Kidney tubule cell (primary cell): Measurements from ENCODE around the gene TBX10.
"Not testable (repeated sequence)": the region's sequence is repeated elsewhere in the genome, so short reads cannot be mapped to it uniquely, and the experiment has no call there.

ENCODE experiments used
- DNase-seq: peaks from one replicate; pipeline ENCODE4 v3.0.0-alpha.2; 2018; ENCODE audit warnings: low spot score

Gene TBX10

DNA sequence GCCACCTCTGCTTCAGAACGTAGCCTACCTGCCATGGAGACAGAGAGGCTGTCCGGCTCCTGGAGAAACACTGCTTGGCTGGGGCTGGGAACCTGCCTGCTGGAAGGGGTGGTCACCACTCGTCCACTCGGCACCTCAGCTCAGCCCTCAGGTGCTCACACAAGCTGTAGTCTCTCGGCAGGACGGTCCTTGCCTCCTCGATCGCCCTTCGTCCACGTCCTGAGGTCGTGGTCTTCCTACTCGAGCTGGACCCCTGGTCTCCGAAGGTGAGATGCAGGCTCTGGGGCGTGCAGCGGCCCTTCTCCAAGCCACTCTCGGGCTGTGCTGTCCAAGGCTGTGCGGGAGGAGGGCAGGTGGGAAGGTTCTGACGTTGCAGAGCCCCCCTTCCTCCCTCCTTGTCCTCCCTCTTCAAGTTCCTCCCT is at the start of gene TBX10:
Gene TBX10, minus strand, starts transcription at position 326 of the 422 bp plus-strand sequence. Its CDS starts 291 bp downstream, at position 35.
- DNase-seq, result no peak

DNA sequence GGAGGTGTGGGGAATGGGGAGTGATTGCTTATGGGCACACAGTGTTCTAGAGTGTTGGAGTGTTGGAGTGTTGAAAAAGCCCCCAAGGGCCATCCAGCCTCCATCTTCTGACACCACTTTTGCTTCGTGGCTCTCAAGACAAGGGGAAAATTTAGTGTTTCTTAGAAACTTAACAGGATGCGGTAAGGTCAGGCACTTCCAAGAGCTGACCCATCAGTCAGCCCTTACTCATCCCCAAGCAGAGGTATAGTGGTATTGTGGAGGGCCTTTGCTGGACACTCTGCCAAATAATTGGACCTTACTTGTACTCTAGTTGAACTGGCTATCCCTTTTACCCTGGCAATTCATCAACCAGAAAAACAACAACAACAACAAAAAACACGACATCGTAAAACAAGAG is 49.6 kb upstream of the TBX10 start:
- no peak for DNase-seq

DNA sequence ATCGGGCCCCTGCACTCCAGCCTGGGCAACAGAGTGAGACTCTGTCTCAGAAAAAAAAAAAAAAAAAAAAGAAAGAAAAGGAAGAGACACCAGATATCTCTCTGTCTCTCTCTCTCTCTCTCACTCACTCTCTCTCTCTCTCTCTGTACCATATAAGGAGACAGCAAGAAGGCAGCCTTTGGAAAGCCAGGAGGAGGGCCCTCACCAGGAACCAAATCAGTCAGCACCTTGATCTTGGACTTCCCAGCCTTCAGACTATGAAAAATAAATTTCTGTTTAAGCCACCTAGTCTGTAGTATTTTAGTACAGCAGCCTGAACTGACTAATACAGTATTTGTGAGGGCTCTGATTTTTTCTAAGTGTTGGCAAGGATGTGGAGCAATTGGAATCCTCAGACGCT is 48.4 kb upstream of the TBX10 start:
- no peak for DNase-seq

DNA sequence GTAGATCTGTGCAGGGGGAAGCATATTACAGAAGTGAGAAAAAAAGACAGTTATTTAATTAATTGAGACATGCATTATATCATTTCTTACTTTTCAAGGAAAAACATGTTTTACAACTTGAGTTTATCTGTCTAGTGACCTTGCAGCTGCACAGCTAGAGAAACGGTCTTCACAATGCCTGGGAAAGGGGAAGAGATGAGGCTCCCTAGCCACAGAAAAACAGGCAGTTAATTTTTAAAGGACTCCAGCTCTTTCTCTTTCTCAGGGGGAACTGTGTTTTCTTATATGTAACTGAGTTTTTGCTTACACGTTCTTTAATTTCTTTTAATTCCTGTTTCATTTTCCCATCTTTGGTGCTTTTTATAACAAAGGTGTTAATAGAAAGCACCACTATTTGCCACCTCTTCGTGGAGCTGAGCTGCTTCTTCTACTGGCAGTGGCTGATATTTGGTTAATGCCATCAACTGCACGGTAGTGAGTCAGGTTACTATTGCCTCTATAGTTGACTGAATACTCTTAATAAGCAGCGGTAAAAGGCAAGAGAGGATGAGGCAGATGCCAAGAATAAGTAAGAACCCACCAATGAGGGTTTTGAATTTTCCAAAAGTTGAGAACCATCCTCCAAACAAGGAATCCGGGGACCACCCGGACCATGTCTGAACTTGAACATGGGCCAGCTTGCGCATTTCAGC is 46.2 kb upstream of the TBX10 start:
- not testable (repeated sequence) for DNase-seq

DNA sequence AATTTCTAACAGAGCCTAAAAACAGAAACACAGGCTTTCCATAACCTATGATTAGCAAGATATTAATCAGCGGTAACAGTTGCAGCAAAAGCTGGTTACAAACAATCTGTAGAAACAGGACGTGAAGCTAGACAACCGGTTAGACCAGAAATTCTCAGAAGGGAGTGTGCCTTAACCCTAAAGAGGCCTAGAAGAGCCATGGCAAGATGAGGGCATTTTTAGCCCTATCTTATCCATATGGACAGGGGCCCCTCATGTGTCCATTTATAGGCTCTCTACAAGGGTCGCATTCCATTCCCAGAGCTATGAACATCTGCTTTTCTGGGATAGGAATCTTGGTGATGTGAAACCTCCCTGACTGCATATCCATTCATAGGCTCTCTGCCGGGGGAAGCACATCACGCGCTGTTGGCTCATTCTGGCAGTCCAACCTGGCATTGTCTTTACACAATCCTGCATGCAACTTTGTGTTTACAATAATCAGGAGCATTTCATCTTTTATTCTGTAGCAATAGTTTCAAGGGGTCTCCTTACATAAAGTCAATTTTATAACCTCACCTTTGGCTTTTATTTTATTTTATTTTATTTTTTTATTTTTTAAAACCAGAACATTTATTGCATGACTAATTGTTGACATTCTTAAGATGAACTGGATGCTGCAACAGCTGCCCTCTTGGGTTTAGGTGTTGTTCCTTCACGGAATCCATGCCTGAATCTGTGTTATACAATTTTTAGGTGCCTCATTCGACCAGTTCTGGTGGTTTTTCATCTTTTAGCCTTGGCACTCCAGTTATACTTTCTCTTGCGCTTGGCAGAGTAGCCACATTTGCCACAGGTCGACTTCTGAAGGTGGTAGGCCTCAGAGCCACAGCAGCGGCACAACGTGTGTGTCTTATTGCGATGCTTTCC is 42.8 kb upstream of the TBX10 start:
- not testable (repeated sequence) for DNase-seq

DNA sequence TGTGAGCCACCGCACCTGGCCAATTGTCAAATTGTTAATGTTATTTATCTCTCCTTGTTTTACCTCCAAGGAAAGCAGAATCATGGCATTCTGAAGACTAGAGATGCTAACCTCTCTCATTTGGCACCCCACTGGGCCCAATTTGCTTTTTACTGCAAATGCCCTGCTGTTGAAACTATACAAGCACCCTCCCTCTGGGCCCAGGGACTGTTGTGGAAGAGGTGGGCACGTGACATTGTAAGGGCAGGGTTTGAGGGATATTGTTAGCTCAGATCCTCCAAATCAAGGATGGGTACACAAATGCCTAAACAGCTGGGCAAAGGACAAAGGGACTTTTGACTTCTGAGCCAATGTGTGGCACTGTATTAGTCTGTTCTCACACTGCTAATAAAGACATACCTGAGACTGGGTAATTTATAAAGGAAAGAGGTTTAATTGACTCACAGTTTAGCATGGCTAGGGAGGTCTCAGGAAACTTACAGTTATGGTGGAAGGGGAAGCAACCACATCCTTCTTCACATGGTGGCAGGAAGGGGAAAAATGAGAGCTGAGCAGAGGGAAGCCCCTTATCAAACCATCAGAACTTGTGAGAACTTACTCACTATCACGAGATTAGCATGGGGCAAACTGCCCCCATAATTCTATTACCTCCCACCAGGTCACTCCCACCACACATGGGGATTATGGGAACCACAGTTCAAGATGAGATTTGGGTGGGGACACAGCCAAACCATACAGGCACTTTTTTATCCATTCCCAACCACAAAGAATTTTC is 41.3 kb upstream of the TBX10 start:
- no peak for DNase-seq

DNA sequence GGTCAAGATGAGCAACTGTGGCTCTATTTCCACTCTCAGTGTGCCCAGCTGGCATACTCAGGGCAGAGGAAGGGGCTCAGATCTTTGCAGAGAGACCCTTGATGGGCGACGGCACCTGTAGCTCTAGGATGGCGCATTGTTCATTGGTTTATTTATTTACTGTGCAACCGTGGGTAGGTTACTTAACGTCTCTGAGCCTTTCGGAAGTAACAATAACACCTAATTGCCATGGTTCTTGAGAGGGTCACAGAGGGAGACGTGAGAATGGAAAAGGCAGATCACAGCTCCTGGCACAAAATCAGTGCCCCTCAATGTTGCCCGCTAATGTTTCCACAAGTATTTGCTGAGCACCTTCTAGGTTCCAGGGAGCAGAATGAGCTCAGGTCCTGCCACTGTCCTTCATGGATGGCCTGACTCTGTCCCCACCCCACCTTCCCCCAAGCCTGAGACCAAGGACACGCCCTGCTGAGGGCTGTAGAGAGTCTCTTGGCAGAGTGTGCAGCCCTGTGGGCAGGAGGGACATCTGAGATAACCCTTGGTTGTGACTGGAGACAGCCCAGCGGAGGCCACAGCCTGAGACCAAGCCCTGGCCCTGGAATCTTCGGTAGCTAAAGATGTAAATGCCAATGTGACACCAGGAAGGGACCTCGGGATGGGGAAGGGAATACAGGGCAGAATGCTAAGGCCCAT is 35.6 kb upstream of the TBX10 start:
- DNase-seq, result no peak

DNA sequence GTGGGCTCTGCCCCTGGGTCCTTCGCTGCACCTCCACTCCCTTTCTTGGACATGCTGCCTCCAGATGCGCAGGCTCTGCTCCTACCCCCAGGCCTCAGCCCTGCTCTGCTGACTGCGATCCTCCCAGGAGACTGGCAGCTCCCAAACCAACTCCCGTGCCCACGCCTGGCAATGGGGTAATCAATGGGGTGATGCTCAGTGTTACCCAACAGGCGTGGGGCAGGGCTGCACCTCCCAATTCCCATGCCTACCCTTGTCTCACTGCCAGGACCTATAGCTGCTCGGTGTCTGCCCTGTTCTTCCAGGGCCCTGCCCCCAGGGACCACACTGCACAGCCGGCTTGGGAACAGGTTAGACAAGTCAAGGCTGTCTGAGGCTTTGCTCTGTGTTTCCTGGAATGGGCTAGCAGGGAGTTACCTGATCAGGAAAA is 34.9 kb upstream of the TBX10 start, which contains the start of gene ALDH3B2:
Gene ALDH3B2, minus strand, starts transcription at position 182 of the 430 bp plus-strand sequence. CDS start 7,688 bp downstream, outside the sequence.
- peak; percentile 24 for DNase-seq

DNA sequence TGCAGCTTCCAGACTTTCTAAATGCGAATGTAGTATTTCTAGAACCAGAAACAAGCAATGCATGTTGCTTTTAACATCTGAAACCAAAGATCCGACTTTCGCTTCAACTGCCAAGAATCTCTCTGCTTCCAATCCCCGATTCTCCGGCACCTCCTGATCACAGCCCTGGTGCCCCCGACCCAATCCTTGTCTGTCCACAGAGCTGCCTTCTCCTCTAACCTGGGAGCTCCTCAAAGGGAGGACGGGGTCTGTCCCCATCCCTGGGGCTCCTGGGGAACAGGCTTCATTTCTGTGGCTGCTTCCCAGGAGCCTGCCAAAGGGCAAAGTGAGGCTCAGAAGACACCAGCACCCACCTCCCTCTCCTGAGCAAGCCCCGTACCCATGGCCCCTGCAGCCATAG is 34.3 kb upstream of the TBX10 start:
- no peak for DNase-seq

DNA sequence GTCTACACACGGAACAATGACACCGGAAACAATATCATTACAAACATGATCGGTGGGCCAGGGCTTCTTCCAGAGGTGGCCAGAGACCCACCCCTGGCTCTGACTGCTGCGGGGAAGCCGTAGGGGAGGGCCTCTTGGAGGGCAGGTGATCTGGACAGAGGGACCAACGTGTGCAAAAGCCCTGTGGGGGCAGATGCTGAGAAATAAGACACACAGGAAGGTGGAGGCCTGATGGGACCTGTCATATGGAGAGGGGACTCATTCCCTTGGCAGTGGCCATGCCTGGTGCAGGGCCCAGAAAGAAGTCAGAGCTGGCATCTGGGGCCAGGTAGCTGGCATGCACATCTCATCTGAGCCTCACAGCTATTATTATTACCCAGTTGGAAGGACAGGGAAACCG is 33.8 kb upstream of the TBX10 start:
- DNase-seq, result no peak

DNA sequence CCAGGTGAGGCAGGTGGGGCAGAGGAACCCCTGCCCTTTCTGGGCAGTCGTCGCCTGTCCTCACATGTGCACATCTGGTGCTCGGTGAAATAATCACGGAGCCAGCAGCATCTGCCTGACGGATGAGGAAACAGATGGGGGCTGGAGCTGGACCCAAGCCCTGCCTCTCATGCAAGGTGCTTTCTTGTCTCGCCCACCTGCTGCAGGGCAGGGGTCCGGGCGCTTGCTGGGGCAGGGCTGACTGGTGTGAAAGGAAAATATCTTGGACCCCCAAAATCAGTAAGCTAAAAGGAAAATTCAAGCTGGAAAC is 31.6 kb upstream of the TBX10 start:
- no peak for DNase-seq

DNA sequence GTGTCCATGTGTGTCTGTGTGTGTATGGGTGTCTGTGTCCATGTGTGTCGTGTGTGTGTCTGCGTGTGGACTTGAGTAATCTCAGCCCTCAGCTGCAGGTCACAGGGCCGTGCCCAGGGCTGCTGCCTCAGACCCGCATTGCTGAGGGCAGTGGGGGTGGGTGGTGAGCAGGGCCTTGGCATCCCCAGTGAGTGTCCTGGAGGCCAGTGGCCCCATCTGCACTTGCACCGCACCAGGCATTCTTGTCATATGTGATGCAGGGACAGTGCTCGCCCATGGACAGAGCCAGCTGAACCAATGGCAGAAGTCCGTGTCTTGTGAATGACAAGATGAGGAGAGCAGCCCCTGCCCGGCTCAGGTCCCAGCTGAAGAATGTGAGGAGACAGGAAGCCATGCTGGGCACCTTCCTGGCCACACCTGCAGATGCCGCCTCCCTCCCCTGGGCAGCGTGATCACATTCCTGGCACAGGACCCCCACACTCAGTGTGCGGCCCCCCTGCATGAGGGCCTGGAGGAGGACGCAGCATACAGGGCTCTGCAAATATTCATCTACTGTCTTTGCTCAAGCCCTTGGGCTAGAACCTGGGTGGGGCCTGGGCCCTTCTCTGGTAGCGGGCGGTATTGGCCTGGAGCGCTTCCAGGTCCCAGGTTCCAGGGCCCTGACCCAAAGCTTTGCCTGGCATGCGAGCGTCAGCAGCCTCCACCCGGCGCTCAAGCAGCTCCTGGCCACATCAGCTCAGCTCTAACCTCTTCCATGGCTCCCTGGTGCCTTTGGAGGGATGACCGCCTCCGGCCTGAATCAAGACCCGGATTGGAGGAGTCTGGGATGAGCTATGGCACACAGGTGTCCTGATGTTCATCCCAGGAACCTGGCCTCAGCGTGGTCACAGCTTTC is 31.0 kb upstream of the TBX10 start:
- no peak for DNase-seq

DNA sequence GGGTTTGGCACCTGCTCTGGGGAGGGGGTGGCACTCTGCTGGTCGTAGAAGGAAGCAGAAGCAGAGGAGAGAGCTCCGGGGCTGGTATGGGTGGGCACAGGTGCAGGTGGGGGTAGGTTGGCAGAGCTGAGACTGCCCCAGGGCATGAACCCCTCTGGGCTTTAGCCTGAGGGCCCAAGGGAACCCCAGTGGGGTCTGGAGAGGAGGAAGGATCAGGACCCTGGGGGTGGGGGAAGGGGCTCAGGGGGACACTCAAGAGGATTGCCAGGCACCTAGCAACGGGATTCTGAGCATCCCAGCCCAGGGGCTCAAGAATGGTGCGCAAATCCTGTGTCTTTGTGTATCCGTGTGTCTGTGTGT is 28.6 kb upstream of the TBX10 start:
- DNase-seq, result no peak

DNA sequence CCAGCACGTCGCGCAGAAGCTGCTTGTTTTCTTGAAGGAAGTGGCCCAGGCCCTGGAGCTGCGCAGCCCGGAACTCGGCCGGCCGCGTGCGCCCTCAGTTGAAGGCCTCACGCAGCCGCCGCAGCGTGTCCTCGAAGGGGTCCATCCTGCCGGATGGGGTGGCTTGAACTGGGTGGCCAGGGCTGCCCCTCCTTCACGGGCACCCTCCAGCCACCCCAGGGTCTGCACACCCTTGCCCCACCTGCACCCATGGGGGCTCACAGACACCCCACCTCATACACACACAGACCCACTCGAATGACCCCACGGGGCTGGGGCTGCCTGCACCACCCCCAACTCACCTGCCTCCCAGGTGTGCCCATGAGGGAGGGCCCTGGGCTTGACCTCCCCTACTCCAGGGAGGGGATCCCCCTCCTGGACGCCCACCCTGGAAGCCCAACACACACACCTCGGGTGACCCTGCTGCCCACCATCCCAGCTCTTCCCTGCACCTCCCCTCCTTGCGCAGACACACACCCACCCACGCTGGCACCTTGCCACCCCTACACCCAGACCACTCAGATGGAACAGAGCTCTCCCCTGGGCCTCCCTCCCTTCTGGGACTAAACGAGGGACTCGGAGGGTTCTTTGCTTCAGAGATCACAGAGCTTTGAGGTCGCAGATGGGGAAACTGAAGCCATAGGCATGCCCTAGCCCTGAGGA is 28.1 kb upstream of the TBX10 start:
- no peak for DNase-seq

DNA sequence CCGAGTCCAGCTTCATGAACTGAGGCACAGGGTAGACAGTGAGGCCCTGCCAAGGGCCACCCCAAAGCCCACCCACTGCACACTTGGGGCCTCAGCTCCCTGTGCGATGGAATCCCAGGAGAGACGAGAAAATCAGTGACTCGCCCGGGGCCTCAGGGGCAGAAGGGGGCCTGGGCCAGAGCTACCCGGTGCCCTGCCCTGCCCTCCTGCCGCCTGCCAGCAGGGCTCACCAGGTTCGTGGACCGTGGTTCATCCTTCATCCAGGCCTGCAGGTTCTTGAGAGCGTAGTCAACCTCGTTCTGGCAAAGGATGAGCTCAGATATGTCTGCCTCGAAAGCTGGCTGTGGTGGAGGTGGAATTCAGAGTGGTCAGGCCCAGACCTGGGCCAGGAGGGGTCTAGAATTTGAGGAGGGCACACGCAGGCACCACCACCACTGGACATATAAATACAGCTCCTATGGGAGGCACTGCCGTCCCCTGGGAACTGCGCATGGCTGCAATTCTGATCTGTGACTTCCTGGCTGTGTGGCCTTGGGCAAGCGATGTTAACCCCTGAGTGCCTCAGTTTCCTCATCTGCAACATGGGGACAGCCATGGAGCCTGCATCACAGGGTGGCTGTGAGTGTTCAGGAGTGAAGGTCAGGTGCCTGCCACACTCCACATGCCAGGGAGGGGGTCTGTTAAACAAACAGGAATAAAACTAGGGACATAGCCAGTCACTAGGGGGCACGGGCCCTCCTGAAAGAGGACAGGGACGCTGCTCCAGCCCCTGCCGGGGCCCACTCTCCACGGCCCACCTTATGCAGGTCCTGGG is 27.3 kb upstream of the TBX10 start:
- no peak for DNase-seq

DNA sequence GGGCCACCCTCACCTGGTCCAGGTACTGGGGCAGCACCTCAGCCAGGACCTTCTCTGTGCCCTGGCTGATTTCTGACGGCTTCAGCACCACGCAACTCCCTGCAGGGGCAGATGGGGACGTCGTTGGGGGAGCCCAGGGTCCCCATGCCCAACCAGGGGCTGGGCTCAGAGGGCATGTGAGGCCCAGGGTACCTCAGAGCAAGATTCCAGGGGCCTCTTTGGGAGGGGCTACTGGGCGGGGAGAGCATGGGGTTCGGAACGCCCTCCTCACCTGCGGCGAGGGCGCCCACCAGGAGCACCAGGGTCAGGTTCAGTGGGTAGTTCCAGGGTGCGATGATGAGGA is 26.7 kb upstream of the TBX10 start:
- no peak for DNase-seq

DNA sequence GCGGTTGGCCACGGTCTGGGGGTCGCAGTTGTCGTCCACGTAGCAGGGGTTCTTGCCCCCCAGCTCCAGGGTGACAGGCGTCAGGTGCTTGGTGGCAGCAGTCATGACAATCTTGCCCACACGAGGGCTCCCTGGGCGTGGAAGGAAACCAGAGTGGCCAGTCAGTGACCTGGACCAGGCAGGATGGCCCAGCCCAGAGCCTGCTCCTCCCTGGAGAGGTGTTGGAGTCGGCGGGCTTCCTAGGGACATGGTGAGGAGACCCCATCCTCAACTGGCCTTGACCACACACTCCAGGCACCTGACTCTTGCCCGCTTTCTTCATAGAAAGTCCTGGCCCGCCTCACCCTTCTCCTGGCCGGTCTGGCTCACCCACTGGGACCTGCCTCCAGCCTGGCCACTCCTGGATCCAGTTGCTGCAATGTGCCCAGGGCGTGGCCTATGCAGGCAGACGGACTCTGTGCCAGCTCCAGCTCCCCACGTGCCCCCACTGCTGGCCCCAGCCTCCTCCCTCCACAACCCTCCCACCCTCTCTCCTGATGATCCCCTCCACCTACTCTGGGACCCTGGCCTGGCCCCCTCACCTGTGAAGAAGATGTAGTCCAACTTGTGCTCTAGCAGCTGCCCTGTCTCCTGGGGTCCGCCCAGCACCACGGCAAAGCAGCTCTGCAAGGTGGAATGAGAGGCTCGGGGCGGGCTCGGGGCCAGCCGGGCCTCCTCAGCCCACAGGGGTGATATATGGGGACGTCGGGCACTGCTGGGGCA is 26.2 kb upstream of the TBX10 start:
- DNase-seq, result peak; percentile 28

DNA sequence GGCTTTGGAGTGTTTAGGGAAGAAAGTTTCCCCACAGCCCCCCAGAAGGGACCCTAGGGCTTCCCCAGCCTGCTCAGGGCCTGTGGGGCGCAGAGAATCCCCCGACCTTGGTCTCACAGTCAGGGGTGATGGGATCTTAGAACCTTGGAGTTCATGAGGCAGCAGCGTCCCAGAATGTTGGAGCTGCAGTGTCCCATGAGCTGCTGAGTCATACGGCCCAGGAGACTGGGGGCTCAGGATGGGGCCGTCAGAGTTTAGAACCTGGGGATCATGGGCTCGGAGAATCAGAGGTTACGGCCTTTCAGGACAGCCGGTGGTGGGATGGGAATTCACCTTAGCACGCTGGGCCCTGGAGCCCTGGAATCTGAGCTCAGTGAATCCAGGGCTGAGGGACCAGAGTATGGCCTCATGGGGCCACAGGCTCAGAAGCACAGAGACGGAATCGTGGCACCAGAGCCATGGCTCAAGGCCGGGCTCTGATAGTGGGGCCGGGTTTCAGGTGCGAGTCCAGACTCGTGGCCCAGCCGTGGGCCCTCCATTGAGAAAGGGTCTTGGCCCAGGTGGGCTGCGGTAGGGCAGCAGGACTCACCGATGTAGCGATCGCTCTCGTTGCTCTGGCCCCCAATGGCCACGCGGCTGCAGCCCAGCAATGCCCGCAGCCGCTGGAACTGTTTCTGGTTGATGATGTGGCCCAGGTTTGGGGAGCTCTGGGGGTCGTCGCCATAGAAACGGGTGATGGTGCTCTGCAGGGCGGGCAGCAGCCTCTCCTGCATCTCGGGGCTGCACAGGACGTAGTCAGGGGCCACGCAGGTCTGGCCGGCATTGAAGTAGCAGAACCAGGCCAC is 25.4 kb upstream of the TBX10 start:
- DNase-seq, result no peak
